HG03439 (cell line): ENCODE results near the gene CNTN4.
"Not testable (repeated sequence)": the region's sequence is repeated elsewhere in the genome, so short reads cannot be mapped to it uniquely, and the experiment has no call there.

ENCODE experiments used
- ATAC-seq: cut with Tn5 transposase; IDR thresholded peaks from one replicate; pipeline ENCODE4 v1.9.1; 2021; ENCODE audit warnings: mild to moderate bottlenecking, moderate library complexity; ENCODE audit not compliant: unreplicated experiment

CNTN4 gene

GRCh38 chr3:2098398-2099027 lies at the start of gene CNTN4:
Gene CNTN4, plus strand, starts transcription at chr3:2098866.
- no peak for ATAC-seq

GRCh38 chr3:2061360-2061759 lies 37.3 kb upstream of the CNTN4 start:
- no peak for ATAC-seq

GRCh38 chr3:2071531-2071930 lies 27.1 kb upstream of the CNTN4 start:
- ATAC-seq = no peak

GRCh38 chr3:2078821-2079220 lies 19.8 kb upstream of the CNTN4 start:
- no peak for ATAC-seq

- ATAC-seq = no peak
Observed at GRCh38 chr3:2082871-2083480, 15.7 kb upstream of the CNTN4 start.

- ATAC-seq = not testable (repeated sequence)
Observed at GRCh38 chr3:2083558-2083957, 15.1 kb upstream of the CNTN4 start.

GRCh38 chr3:2090095-2090911 lies 8.4 kb upstream of the CNTN4 start:
- ATAC-seq = no peak

GRCh38 chr3:2092758-2093157 lies 5.9 kb upstream of the CNTN4 start:
- no peak for ATAC-seq

- no peak for ATAC-seq
Observed at GRCh38 chr3:2094941-2095340, 3.7 kb upstream of the CNTN4 start.

GRCh38 chr3:2096216-2096615 lies 2.5 kb upstream of the CNTN4 start:
- no peak for ATAC-seq

- no peak for ATAC-seq
Observed at GRCh38 chr3:2097641-2098191, 950 bp upstream of the CNTN4 start.

- ATAC-seq = no peak
Observed at GRCh38 chr3:2099028-2099671, 484 bp downstream of the CNTN4 start.

GRCh38 chr3:2099779-2100191 lies 1.1 kb downstream of the CNTN4 start:
- ATAC-seq = no peak

- no peak for ATAC-seq
Observed at GRCh38 chr3:2106438-2106837, 7.8 kb downstream of the CNTN4 start.

GRCh38 chr3:2110597-2111117 lies 12.0 kb downstream of the CNTN4 start:
- no peak for ATAC-seq

GRCh38 chr3:2114617-2115275 lies 16.1 kb downstream of the CNTN4 start:
- no peak for ATAC-seq

GRCh38 chr3:2130726-2131125 lies 32.1 kb downstream of the CNTN4 start:
- ATAC-seq = no peak

GRCh38 chr3:2133146-2133545 lies 34.5 kb downstream of the CNTN4 start:
- ATAC-seq = no peak

- ATAC-seq = no peak
Observed at GRCh38 chr3:2137651-2138050, 39.0 kb downstream of the CNTN4 start.

GRCh38 chr3:2141482-2141881 lies 42.8 kb downstream of the CNTN4 start:
- ATAC-seq = no peak
